Astrocyte of the hippocampus (primary cell): ENCODE data around the gene FMN1.

Source experiments
- DNase-seq: peaks from one replicate; pipeline ENCODE4 v3.0.0; 2011; ENCODE audit warnings: low read depth, low spot score

Gene FMN1

GRCh38 chr15:32781781-32782180 is 412.7 kb downstream of the FMN1 start:
- peak; percentile 32 for DNase-seq

- no peak for DNase-seq
Observed at GRCh38 chr15:32778391-32779176, 415.9 kb downstream of the FMN1 start.

GRCh38 chr15:32775103-32775502 is 419.4 kb downstream of the FMN1 start:
- DNase-seq, result no peak

- DNase-seq, result peak; percentile 87
Observed at GRCh38 chr15:32774022-32774421, 420.5 kb downstream of the FMN1 start.

GRCh38 chr15:32767236-32767635 is 427.3 kb downstream of the FMN1 start:
- no peak for DNase-seq

GRCh38 chr15:32766101-32766500 is 428.4 kb downstream of the FMN1 start:
- DNase-seq, result no peak

- no peak for DNase-seq
Observed at GRCh38 chr15:32765236-32765635, 429.3 kb downstream of the FMN1 start.

- DNase-seq, result no peak
Observed at GRCh38 chr15:32763295-32763694, 431.2 kb downstream of the FMN1 start.

GRCh38 chr15:32757426-32757825 is 437.1 kb downstream of the FMN1 start:
- DNase-seq, result no peak

GRCh38 chr15:32750979-32751378 is 443.5 kb downstream of the FMN1 start:
- no peak for DNase-seq

- DNase-seq, result peak; percentile 15
Observed at GRCh38 chr15:32747921-32748342, 446.6 kb downstream of the FMN1 start.

GRCh38 chr15:32746116-32746857 is 448.2 kb downstream of the FMN1 start:
- DNase-seq, result no peak

- DNase-seq, result peak; percentile 30
Observed at GRCh38 chr15:32743411-32744140, 450.9 kb downstream of the FMN1 start.

GRCh38 chr15:32739522-32740063 is 454.9 kb downstream of the FMN1 start:
- no peak for DNase-seq

- DNase-seq, result no peak
Observed at GRCh38 chr15:32738666-32739065, 455.8 kb downstream of the FMN1 start.

- no peak for DNase-seq
Observed at GRCh38 chr15:32737304-32737703, 457.2 kb downstream of the FMN1 start.

GRCh38 chr15:32736701-32737061 is 457.8 kb downstream of the FMN1 start:
- DNase-seq, result no peak

GRCh38 chr15:32735989-32736700 is 458.4 kb downstream of the FMN1 start:
- DNase-seq, result no peak

GRCh38 chr15:32733281-32733680 is 461.2 kb downstream of the FMN1 start:
- peak; percentile 61 for DNase-seq

GRCh38 chr15:32732574-32733157 is 461.8 kb downstream of the FMN1 start:
- DNase-seq, result no peak
